ENCODE measurements around the gene PDS5A. TPM values are rescaled to one million over a fixed set of nuclear protein-coding genes. Genes with fewer than 3 reads are reported as not detected.
"Not testable (repeated sequence)": the region's sequence is repeated elsewhere in the genome, so short reads cannot be mapped to it uniquely, and the experiment has no call there.

Gene PDS5A
- total and polyA plus RNA-seq, 11 donors, result 10.9 to 41.6 (median 30.3) TPM

- WGBS, 4 donors, result 72 to 79% (median 75%) methylated on average over 6 of the region's 6 CpGs
- no peak overlapping the region for H3K4me3 ChIP-seq
- intact Hi-C loops (cut with DNase I), result no loop called here
- H3K4me1 ChIP-seq, result no peaks in the 10 kb centered on the region
- DNase-seq, result no peak
- H3K9me3 ChIP-seq, result no peaks in the 10 kb centered on the region
- no peaks in the 10 kb centered on the region for H3K27me3 ChIP-seq
- no peak for ATAC-seq
- TF ChIP-seq POLR2A (IDR thresholded peaks at IDR 0.05) (no peak), CTCF (IDR thresholded peaks at IDR 0.05) (no peak)
- no peaks in the 10 kb centered on the region for H3K36me3 ChIP-seq
- H3K27ac ChIP-seq, result no peak overlapping the region
Observed at GRCh38 chr4:39812500-39812899, 165.2 kb downstream of the PDS5A start.

GRCh38 chr4:39808231-39808749, 169.4 kb downstream of the PDS5A start:
- no peaks in the 10 kb centered on the region for H3K9me3 ChIP-seq
- no peaks in the 10 kb centered on the region for H3K27me3 ChIP-seq
- H3K36me3 ChIP-seq, result no peaks in the 10 kb centered on the region
- ATAC-seq (no peak), DNase-seq (no peak)
- H3K27ac ChIP-seq, result no peak overlapping the region
- intact Hi-C loops (cut with DNase I), result no loop called here
- H3K4me3 ChIP-seq, result no peak overlapping the region
- TF ChIP-seq POLR2A (IDR thresholded peaks at IDR 0.05), result no peak
- no peaks in the 10 kb centered on the region for H3K4me1 ChIP-seq
- WGBS, 4 donors, result 67 to 79% (median 74%) methylated on average over 8 of the region's 8 CpGs

DNA sequence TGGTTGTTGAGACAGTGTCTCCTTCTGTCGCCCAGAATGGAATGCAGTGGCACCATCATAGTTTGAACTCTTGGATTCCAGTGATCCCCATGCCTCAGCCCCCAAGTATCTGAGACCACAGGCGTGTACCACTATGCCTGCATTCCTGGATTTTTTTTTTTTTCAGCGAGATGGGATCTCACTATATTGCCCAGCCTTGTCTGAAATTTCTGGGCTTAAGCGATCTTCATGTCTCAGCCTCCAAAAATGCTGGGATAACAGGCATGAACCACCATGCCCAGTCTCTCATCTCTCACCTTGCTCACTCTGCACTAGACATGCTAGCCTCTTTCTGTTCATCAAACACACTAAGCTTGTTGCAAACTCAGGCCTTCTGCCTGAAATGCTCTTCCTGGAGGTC, 175.7 kb downstream of the PDS5A start:
- Histone ChIP-seq H3K9me3 (no peaks in the 10 kb centered on the region), H3K36me3 (no peaks in the 10 kb centered on the region), H3K4me3 (no peak overlapping the region), H3K4me1 (no peaks in the 10 kb centered on the region), H3K27ac (no peak overlapping the region), H3K27me3 (no peaks in the 10 kb centered on the region)
- TF ChIP-seq CTCF (IDR thresholded peaks at IDR 0.05) (no peak), POLR2A (IDR thresholded peaks at IDR 0.05) (no peak)
- ATAC-seq (no peak), DNase-seq (no peak)
- 74 to 92% (median 88%) methylated on average over 4 of the region's 4 CpGs for WGBS, 4 donors
- intact Hi-C loops (cut with DNase I), result no loop called here

DNA sequence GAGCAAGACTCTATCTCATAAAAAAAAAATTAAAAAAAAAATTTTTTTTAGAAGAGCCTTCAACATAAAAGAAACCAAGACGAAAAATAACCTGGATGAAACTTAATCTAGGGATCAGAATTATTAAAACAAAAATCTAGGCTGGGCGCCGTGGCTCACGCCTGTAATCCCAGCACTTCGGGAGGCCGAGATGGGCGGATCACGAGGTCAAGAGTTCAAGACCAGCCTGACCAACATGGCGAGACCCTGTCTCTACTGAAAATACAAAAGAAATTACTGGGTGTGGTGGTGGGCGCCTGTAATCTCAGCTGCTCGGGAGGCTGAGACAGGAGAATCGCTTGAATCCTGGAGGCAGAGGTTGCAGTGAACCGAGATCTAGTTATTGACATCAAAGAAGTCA, 184.7 kb downstream of the PDS5A start:
- 93 to 96% (median 95%) methylated on average over 13 of the region's 13 CpGs for WGBS, 4 donors
- not testable (repeated sequence) for H3K4me3 ChIP-seq, H3K9me3 ChIP-seq

DNA sequence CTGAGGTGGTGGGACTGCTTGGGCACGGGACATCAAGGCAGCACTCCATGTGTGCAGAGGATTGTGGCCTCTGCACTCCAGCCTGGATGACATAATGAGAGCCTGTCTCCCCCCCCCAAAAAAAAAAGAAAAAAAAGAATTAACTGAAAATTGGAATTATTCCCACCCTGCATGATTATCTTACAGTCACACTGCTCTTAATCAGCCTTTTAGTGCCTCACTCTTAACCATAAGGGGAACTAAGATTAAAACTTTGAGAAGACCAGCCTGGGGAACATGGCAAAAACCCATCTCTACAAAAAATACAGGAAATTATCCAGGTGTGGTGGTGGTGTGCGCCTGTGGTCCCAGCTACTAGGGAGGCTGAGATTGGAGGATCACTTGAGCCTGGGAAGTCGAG, 185.2 kb downstream of the PDS5A start:
- intact Hi-C loops (cut with DNase I), result no loop called here
- no peaks in the 10 kb centered on the region for H3K27me3 ChIP-seq
- TF ChIP-seq CTCF (IDR thresholded peaks at IDR 0.05) (no peak), POLR2A (IDR thresholded peaks at IDR 0.05) (no peak)
- 88 to 95% (median 91%) methylated on average over 3 of the region's 3 CpGs for WGBS, 4 donors
- DNase-seq (no peak), ATAC-seq (no peak)
- H3K4me3 ChIP-seq, result no peak overlapping the region
- no peaks in the 10 kb centered on the region for H3K4me1 ChIP-seq
- no peak overlapping the region for H3K27ac ChIP-seq
- no peaks in the 10 kb centered on the region for H3K36me3 ChIP-seq
- H3K9me3 ChIP-seq, result no peaks in the 10 kb centered on the region

More for the DNA sequence above, 184.7 kb downstream of the PDS5A start:
- intact Hi-C loops (cut with DNase I); ATAC-seq; H3K36me3 ChIP-seq; H3K27ac ChIP-seq; H3K27me3 ChIP-seq; H3K4me1 ChIP-seq; DNase-seq: not testable (repeated sequence)

Measured in heart left ventricle (tissue), 16 donors.